ENCODE results near the gene PTPN18.

The PTPN18 gene

DNA sequence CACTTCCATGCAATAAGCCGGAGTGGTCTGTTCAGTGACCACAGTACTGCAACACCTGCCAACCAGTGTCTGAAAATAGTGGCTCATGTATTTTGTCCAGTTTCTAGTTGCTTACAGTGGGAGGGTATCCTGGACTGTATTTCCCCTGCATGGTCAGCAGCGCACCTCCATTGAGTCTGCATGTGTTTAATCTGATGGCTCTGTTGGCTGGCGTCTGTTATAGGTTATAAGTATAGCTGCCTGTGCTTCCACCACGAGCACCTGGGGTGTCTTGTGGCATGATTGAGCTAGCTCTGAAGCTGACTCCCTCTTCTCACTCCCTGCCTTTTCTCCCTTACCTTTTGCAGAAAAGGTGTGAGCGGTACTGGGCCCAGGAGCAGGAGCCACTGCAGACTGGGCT lies 12.9 kb downstream of the PTPN18 start:
- DNase-seq: no peak

DNA sequence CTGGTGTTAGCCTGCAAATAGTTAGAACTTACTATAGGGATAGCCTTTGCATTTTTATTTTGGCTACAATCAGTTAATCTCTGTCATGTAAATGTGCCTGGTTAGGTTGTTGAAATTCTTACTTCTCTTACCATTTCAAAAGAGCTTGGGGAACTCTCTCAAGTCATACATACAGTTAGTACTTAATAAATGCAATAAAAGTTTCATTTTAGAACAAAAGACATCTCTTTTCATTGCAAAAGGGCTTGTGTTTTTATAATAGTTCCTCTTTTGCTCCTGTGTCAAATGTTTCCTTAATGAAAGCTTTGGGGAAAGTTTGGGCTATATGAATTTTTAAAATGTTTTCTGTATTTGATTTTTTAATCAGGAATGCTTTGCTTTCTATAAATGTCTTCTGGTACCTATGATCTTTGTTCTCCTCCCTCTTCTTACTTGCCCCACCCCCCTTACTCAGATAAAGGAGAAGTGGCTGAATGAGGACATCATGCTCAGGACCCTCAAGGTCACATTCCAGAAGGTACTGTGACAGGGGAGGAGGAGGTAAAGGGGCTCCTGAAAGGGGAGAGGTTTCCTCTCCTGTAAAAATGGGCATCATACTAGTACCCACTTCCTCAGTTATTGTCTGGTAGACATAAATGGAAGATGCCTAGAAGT lies 13.6 kb downstream of the PTPN18 start:
- no peak for DNase-seq

- no peak for DNase-seq
Measured at GRCh38 chr2:130369965-130370341, 14.1 kb downstream of the PTPN18 start.

GRCh38 chr2:130370490-130370889 lies 14.6 kb downstream of the PTPN18 start:
- DNase-seq: no peak

DNA sequence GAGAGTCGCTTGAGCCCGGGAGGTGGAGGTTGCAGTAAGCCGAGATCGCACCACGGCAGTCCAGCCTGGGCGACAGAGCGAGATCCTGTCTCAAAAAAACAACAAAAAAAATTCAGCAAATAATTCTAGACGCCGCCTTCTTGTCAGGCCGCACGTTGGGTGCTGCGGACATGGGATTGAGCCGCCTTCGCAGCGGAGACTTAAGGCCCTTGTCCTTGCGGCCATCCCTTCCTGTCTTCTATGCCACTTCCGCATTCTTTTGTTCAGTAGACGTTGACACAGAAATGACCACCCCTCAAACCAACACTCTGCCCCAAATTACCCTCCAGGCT lies 15.8 kb downstream of the PTPN18 start:
- no peak for DNase-seq

- DNase-seq: peak; percentile 61
Measured at GRCh38 chr2:130372055-130372832, 16.4 kb downstream of the PTPN18 start.

GRCh38 chr2:130372833-130373807 lies 17.3 kb downstream of the PTPN18 start:
- no peak for DNase-seq

GRCh38 chr2:130373808-130374365 lies 18.0 kb downstream of the PTPN18 start:
- DNase-seq: no peak

- no peak for DNase-seq
Measured at GRCh38 chr2:130374587-130375290, 18.9 kb downstream of the PTPN18 start.

- DNase-seq: no peak
Measured at GRCh38 chr2:130375291-130376266, 19.7 kb downstream of the PTPN18 start.

DNA sequence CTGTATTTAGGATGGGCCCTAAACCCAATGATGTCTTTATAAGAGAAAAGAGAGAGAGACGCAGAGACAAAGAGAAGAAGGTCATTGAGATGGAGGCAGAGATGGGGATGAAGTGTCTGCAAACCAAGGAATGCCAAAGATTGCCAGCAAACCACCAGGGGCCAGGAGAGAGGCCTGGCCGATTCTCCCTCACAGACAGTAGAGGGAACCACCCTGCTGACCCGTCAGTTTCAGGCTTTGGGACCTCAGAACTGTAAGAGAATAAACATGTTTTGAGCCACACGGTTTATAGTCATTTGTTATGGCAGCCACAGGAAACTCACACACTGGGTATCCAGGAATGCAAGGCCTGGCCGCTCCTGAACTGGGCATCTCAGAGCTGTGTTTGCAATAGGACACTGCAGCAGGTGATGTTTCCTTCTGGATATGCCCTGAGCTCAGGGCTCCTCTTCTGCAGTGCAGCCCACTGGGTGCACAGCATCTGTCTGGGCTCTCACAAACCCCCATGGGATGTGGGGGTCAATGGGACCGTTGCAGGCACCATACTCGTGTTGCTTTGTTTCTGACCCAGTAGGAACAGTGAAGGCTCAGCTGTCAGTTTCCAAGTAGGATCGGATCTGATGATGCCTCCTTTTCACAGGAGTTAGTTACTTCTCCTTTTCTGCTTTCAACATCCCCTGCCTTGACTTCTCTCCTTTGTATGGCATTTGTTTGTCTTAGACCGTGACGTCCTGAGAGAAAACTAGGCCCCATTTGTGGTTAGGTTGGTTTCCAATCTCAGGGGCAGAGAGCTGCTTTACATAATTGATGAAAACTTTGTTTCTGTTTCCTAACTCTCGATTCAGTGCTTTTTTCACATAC lies 20.8 kb downstream of the PTPN18 start:
- no peak for DNase-seq

DNA sequence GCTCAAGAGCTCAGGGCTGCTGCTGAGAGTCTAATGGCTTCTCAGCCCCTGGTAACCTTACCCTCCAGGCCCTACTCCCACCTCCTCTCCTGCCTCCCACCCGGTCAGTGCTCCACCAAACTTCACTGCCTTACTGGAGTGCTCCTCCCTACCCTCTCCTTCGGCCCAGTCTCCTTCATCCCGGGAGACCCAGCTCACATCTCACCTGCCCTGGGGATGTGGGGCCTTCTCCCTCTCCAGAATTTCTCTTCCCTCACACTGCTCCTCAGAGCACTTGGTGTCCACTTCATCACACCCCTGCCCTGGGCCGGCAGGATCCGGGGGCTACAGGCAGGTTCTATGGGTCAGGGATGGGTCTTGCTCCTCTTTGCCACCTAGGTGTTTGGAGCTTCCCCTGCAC lies 21.6 kb downstream of the PTPN18 start:
- no peak for DNase-seq

DNA sequence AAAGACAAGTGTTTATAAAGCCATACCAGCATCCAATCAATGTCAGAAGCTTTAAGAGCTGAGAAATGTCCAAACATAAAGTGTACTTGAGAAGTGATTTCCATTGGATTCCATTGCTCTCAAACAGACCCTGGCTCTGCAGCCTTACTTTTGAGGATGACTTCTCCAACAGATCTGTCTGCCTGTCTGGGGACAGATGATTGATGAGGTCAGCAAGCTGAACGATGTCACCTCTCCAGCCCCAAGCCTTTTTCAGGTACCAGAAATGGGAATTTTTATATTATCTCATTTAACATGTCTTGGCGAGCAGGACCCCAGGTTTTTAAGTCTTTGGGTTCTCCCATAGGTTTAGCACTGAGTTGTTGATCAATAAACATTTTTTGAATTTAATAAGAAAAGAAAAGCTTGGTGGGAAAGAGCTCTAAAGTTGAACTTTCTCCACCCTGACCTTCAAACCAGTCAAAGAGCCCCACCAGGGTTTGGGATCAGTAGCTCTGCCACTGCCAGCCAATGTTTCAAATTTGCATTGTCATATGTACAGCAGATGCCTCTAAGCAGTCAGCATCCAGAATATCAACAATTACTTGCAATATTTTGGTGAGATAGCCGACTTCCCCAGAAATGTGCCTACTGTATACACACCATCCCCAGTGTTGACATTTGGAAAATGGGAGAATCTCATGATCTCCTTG lies 22.5 kb downstream of the PTPN18 start:
- no peak for DNase-seq

DNA sequence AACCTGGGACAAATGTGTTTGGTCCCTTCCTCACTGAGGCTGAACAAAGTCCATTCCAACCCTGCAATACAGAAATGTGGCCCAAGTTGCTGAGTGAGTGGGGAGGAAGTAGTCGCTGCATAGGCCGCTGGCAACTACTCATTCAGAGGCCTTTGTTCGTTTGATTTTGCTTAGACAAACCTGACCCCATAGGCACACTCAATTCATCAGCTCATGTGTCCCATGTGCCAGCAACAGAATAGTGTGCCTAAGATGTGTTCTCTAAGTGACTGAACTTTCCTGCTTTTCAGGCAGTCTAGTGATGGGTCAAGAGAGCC lies 23.0 kb downstream of the PTPN18 start:
- no peak for DNase-seq

- DNase-seq: no peak
Measured at GRCh38 chr2:130380096-130380934, 24.5 kb downstream of the PTPN18 start.

GRCh38 chr2:130381145-130381544 lies 25.3 kb downstream of the PTPN18 start:
- no peak for DNase-seq

DNA sequence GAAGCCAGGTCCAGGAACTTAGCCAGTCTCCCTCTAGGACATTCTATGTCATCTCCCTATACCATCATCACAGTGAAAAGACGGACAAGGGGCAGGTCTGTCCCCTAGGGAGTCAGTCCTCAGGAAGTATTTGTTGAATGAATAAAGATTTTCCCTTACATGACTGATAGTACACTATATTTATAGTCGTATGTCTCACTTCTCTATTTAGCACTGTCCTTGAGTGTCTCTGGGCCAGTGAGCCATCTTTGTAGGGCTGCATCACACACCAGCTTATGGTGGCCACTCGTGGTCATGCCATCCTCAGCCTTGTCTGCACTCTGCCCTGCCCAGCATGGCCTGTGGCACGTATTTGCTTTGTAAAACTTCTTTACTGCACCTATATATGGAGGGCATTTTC lies 25.8 kb downstream of the PTPN18 start:
- DNase-seq: no peak

DNA sequence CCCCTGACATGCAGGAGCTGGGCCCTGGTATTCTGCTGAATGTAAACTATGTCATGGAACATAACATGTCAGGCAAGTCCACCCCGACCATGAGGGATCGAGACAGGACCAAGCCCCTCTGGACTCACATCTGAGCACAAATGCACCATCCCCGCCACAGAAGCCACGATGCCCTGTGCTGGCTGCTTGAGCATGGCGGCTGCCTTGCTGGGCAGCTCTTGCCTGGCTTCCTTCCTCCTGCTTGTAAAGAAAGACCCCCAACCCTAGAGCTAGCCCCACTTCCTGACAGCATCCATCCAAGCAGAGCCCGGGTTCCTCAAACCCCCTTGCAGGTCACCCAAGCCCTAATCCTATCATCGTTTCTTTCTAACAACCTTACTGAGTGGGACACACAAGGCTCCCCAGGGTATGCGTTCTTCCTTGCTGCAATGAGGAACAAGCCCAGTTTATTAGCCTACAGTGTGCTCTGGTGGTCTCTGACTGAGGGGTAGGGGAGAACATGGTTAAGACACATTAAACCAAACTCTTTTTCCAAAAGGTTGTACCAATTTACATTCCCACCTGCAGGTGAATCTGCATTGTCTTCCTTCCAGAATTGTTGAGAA lies 26.6 kb downstream of the PTPN18 start:
- DNase-seq: no peak

DNA sequence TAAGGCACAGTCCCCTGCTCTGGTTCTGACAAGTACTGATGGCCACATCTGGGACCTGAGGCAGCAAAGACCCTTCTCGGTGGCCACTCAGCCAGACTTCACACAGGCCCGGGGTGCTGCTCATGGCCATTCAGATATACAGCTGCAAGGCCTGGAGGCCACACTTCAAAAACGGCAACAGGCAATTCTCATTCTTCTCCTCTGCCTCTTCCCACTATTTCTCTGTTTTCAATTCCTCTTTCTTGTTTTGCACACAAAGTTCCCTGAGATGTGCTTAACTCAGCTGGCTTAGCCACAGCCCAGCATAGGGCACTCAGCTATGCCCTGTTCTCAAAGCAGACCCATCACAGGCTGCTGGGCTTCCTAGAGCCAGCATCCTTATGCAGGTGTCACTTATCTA lies 29.9 kb downstream of the PTPN18 start:
- no peak for DNase-seq
